ENCODE data around the gene TRIM6. TPM values are rescaled to one million over a fixed set of nuclear protein-coding genes. Genes with fewer than 3 reads are reported as not detected.
A peak's percentile ranks its signal among the peaks of the same experiment; 100 is the strongest.

TRIM6 gene
- total and polyA plus RNA-seq, 9 donors = 2.3 to 6.3 (median 4.2) TPM

DNA sequence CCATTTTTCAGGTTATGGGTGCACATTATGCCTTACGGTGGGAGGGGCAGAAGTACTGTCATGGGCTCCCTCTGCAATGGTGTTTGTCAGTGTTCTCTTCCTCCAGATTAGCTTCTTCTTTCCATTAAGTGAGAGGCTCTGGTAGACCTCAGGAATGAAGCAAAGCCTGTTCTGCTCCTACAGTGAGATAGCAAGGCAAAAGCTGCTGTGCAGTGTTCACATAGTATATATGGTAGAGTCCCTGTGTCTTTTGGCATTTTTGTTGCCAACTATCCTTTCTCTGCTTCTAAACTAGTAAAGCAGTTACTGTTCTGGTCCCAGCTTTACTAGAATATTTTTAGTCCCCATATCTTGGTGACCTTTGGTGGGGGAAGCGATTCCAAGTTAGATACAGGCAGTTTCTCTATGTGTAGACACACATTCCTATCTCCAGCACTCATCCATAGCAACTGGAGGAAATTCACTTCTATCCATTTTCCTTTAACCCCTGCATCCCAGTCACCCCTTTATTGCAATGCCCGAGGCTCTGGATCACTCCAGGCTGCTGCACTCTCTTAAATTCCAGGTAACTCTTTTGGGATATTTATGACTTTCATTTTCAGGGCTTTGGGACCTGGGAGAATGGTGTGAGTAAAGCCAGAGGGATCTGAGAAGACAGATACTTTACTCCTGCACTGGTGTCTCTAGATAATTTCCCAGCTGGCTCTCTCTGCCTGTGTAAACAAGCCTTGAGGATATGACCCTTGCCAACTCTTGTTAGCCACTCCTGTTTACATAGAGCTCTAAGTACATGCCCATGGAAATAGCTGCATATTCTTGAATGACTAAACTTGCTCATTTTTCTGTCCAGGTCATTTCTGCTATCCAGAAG lies 24.4 kb downstream of the TRIM6 start:
- Histone ChIP-seq H3K4me3 (no peak overlapping the region), H3K36me3 (no peaks in the 10 kb centered on the region), H3K4me1 (ENCODE audit: insufficient read depth) (peaks cover 8% of the 10 kb centered on the region), H3K27me3 (no peaks in the 10 kb centered on the region), H3K9me3 (no peaks in the 10 kb centered on the region), H3K27ac (no peak overlapping the region)
- 43 to 58% (median 56%) methylated on average over 3 of the region's 3 CpGs for WGBS, 3 donors
- DNase-seq = no peak
- TF ChIP-seq CTCF (IDR thresholded peaks at IDR 0.05) = no peak
- TF ChIP-seq EP300 (IDR thresholded peaks at IDR 0.05) = no peak
- TF ChIP-seq POLR2A (IDR thresholded peaks at IDR 0.05) = no peak
- intact Hi-C loops (cut with DNase I) = no loop called here

DNA sequence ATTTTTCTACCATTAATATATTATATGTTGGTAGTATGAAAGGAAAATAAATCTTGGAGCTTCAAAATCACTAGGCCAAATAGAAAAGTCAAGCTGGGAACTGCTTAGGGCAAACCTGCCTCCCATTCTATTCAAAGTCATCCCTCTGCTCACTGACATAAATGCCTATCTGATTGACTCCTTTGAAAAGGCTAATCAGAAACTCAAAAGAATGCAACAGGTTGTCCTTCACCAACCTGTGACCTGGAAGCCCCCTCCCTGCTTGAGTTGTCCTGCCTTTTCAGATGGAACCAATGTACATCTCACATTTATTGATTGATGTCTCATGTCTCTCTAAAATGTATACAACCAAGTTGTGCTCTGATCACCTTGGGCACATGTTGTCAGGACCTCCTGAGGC lies 25.1 kb downstream of the TRIM6 start:
- DNase-seq = no peak
- intact Hi-C loops (cut with DNase I) = no loop called here
- H3K27ac ChIP-seq = no peak overlapping the region
- H3K4me1 ChIP-seq (ENCODE audit: insufficient read depth) = peaks cover 10% of the 10 kb centered on the region
- no peaks in the 10 kb centered on the region for H3K27me3 ChIP-seq
- no peaks in the 10 kb centered on the region for H3K36me3 ChIP-seq
- H3K4me3 ChIP-seq = no peak overlapping the region
- TF ChIP-seq POLR2A (IDR thresholded peaks at IDR 0.05) (no peak), CTCF (IDR thresholded peaks at IDR 0.05) (no peak), EP300 (IDR thresholded peaks at IDR 0.05) (no peak)
- H3K9me3 ChIP-seq = no peaks in the 10 kb centered on the region

GRCh38 chr11:5622802-5623201 lies 26.4 kb downstream of the TRIM6 start:
- no peaks in the 10 kb centered on the region for H3K36me3 ChIP-seq
- H3K9me3 ChIP-seq = no peaks in the 10 kb centered on the region
- TF ChIP-seq CTCF (IDR thresholded peaks at IDR 0.05) = no peak
- TF ChIP-seq POLR2A (IDR thresholded peaks at IDR 0.05) = no peak
- TF ChIP-seq EP300 (IDR thresholded peaks at IDR 0.05) = no peak
- H3K27me3 ChIP-seq = no peaks in the 10 kb centered on the region
- H3K4me3 ChIP-seq = no peak overlapping the region
- peaks cover 10% of the 10 kb centered on the region for H3K4me1 ChIP-seq (ENCODE audit: insufficient read depth)
- no peak for DNase-seq
- intact Hi-C loops (cut with DNase I) = no loop called here
- 96 to 98% (median 96%) methylated on average over 3 of the region's 3 CpGs for WGBS, 3 donors
- no peak overlapping the region for H3K27ac ChIP-seq

GRCh38 chr11:5624489-5625279 lies 28.2 kb downstream of the TRIM6 start, which contains the start of gene TRIM34:
TSS of gene TRIM34 (plus strand) at chr11:5625001. CDS start at chr11:5632332, 7,331 bp downstream.
- H3K27me3 ChIP-seq = no peaks in the 10 kb centered on the region
- no peaks in the 10 kb centered on the region for H3K9me3 ChIP-seq
- intact Hi-C loops (cut with DNase I) = no loop called here
- peak within 1 kb of the TSS; percentile 54 for H3K4me3 ChIP-seq
- no peaks in the 10 kb centered on the region for H3K36me3 ChIP-seq
- DNase-seq = peak; percentile 29 to 56 (median 53)
- peak within 1 kb of the TSS in 1 of 2 donors; percentile 16 for H3K27ac ChIP-seq
- 10 to 18% (median 13%) methylated on average over 7 of the region's 7 CpGs for WGBS, 3 donors
- TF ChIP-seq POLR2A (IDR thresholded peaks at IDR 0.05) = no peak
- no peak for TF ChIP-seq EP300 (IDR thresholded peaks at IDR 0.05)
- no peak for TF ChIP-seq CTCF (IDR thresholded peaks at IDR 0.05)
- H3K4me1 ChIP-seq (ENCODE audit: insufficient read depth) = peaks cover 10% of the 10 kb centered on the region
